GM19240 (cell line): ENCODE data around the gene BRWD1.

ENCODE experiments used
- DNase-seq: peaks from one replicate; pipeline ENCODE4 v3.0.0; 2011; ENCODE audit warnings: low spot score; ENCODE audit not compliant: insufficient read length

The BRWD1 gene

GRCh38 chr21:39327727-39328126 lies 14.3 kb upstream of the BRWD1 start:
- DNase-seq, result no peak

DNA sequence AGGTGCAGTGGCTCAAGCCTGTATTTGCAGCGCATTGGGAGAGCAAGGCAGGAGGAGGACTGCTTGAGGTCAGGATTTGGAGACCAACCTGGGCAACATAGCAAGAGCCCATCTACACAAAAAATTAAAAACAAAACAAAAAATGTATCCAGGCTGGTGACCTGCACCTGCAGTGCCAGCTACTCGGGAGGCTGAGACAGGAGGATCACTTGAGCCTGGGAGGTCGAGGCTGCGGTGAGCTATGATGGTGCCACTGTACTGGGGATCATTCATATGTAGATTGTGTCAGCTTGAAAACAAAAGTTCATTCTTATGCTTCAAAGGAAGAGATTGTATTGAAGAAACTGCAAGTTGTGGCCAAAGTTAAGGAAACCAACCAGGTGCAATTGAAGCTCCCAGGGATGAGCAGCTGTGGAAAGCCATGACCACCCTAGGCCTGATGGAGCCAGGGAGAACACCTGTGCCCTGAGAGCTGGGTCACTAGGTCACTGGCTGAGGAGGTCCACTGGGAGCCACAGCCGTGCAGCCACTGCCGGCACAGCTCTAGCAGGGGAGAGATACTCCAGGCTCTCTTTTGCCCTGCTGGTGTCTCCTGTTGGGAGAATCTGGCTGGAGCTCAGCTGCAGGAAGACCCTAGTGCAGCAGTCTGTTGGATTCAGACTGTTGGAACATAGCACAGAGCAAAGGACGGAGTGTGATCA lies 13.3 kb upstream of the BRWD1 start:
- DNase-seq, result no peak

DNA sequence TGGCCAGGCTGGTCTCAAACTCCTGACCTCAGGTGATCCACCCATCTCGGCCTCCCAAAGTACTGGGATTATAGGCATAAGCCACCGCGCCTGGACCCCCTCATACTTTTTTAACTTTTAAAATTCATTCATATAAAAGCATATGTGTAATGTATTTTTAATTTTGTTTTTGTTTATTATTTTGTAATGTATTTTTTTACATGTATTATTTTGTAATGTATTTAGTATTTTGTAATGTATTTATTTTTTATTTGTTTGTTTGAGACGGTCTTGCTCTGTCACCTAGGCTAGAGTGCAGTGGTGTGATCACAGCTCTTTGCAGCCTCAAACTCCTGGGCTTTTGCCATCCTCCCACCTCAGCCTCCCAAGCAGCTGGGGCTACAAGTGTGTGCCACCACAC lies 12.0 kb upstream of the BRWD1 start:
- no peak for DNase-seq

DNA sequence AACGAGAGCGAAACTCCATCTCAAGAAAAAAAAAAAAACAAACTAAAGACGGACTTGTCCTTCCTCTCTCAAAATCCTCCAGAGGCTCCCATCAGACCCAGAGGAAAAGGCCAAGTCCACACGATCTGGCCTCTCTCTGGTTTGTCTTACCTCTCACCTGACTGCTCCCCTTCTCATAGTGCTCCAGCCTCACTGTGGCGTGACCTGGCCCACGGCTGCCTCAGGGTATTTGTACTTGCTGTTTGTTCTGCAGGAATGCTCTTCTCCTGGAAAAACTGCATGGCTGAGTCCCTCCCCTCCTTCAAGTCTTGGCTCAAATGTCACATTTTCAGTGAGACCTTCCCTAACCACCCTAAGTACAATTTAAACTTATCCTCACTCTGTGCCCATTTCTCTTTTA lies 8.0 kb upstream of the BRWD1 start:
- no peak for DNase-seq

DNA sequence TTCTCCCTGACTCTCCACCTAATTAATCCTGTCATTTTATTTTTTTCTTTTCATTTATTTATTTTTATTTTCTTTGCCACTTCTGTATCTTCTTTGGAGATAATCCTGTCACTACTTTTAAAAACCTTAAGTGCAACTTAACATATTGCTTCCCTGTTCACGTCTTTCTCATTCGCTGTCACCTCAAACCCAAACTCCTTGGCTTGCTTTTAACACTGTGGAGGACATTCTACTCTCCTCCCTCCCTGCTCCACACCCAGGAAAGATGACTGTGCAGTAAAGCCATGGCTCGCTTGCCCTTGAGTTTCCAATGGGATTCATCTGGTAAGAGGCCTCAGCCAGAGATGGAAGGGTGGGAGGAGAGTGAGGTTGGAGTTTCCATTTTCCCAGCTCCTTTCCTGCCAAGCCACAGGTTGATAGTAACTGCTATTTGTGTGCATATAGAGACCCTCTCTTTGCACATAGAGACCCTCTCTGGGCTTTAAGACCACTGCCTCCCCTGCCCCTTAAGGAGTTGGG lies 6.4 kb upstream of the BRWD1 start:
- DNase-seq, result no peak

DNA sequence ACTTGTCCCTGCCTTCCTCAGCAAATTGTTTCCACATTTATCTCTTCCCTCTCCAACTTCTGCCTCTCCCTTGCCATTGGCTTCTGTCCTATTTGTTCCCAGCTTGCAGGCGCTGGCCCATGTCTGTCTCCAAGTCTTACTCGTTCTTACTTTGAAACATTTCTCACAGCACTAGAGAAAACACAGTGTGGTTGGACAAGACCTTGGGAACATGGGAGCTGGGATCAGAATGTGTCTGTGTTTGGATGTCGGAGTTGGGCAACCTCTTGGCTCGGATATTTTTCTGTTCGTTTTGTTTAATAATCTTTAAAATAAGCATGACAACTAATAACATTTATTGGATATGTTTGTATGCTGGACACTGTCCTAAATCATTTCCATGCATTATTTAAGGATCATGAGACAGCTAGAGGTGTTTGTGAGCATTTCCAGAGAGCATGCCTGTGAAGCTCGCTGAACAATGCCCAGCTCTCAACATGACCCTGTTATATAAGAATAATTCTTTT lies 5.9 kb upstream of the BRWD1 start:
- no peak for DNase-seq

- DNase-seq, result no peak
Observed at GRCh38 chr21:39318091-39318959, 4.9 kb upstream of the BRWD1 start.

GRCh38 chr21:39317134-39318090 lies 4.0 kb upstream of the BRWD1 start:
- no peak for DNase-seq

DNA sequence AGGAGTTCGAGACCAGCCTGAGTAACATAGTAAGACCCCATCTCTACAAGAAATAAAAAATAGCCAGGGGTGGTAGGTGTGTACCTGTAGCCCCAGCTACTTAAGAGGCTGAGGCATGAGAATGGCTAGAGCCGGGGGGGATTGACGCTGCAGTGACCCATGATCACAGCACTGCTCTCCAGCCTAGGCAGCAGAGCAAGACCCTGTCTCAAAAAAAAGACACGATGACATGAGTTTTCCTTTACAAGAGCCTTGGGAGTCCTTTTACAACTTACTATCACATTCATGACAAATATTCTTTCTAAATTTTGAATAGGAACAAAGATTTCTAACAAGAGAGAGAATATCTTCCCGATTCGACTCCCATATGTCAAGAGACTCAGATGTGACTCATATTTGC lies 3.3 kb upstream of the BRWD1 start:
- DNase-seq, result no peak

- DNase-seq, result no peak
Observed at GRCh38 chr21:39315603-39316445, 2.4 kb upstream of the BRWD1 start.

- DNase-seq, result peak; percentile 12
Observed at GRCh38 chr21:39314143-39315027, 953 bp upstream of the BRWD1 start.

GRCh38 chr21:39313042-39313570 lies 326 bp downstream of the BRWD1 start:
- DNase-seq, result no peak

DNA sequence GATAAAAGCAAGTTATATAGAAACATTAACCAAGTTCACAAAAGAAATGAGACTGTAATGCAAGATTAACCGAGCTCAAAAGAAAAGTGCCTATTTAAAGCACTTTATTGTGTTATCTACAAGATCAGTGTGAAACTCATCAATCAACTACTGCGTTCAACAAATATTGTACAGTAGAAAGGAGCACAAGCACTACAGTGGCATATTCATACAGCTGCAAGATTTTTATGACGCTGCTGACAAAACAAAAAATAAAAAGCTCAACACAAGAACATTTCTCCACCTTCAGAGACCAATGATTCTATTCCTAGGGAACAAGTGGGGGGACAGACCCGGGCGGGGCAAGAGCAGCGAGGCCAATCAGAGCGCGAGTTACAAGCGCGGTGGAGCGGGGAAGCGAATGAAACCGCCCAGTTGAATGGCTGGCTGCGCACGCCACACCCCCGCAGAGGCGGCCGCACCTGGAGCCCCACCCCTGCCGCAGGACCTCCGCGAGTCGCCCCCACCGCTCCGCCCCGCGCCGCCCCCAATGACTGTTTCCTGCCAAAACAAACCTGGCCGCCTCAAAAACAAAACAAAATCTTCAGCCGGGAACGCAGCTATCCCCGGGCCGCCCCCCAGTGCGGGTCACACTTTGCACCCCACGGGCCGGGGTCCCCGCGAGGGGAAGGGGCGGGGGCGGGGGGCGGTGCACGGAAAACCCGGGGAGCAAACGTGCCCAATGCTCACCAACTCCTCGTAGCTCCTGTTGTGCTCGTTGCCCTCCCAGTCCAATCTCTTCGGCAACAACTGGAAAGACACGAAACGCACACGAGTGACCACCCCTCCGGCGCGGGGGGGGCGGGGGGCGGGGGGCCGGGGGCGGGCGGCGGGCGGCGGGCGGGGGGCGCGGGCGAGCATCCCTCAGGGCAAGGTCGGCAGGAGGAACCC lies 1.1 kb downstream of the BRWD1 start:
- peak; percentile 89 for DNase-seq

DNA sequence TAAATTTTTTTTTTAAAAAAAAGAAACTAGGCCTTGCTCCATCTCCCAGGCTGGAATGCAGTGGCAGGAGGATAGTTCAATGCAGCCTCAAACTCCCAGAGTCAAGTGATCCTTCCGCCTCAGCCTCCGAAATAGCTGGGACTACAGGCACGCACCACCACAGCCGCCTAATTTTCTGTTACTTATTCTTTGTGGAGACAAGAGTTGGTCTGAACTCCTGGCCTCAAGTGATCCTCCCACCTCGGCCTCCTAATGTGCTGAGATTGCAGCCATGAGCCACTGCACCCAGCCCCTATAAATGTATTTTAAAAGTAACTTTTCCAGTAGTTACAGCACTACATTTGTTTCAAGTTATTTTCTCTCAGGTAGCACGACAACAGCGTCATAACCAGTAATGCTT lies 2.3 kb downstream of the BRWD1 start:
- no peak for DNase-seq

DNA sequence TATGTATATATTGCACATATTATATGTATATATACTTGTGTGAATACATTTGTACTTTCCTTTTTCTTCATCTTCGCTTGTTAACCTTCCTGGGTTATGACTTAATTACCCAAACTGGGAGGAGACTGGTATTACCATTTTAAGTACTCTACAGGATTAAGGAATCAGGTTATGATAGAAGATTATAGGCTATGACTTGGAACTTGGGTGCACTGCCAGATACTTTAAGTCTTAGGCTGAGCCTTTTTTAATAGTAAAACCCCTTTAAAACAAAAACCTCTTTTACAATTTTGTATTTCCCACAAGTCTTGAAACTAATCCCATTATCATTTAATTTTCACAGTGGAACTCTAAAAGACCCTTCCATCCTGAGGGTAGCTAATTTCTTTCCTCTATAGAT lies 6.0 kb downstream of the BRWD1 start:
- DNase-seq, result no peak

GRCh38 chr21:39300587-39300986 lies 12.8 kb downstream of the BRWD1 start:
- DNase-seq, result no peak

DNA sequence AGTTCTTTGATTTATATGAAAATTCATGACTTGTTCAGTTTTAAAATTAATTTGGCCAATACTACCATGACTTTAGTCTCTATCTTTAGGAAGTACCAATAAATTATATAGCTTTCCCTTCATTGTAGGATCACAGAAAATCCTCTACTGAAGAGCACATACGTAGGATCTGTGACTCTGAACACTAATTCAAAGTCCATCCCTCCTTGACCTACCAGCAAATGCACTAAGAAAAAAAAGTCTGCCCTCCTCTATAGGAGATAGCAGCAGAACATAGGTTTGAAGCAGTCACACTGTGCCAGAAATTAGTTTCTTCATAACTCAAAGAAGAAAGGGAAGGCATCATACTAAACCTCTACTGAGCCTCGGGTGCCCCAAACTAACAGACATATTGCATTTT lies 16.5 kb downstream of the BRWD1 start:
- no peak for DNase-seq

DNA sequence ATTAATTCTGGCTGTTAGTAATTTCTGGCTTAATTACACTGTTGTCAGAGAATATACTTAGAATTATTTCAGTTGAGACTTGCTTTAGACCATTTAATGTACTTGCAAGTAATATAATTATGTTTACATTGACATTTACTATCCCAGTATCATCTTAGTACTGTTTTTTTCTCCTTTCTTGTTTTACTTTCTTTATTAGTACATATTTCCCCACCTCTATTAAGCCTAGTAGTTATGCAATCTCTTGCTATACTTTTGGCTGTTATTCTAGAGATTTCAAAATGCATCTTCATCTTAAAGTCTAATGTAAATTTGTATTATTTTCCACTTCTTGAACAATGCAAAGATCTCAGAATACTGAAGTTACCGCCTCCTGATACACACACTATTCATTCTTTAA lies 24.4 kb downstream of the BRWD1 start:
- DNase-seq, result no peak
